GM12864 (cell line): Measurements from ENCODE around the gene DYNLT4.
A peak's percentile ranks its signal among the peaks of the same experiment; 100 is the strongest.

Experiments used
- DNase-seq: peaks from one replicate; pipeline ENCODE4 v3.0.0-alpha.2; 2011; ENCODE audit warnings: low read depth
- H3K4me3 ChIP-seq: 2 replicates; pipeline ENCODE4 v1.5.1; 2011; ENCODE audit warnings: mild to moderate bottlenecking, low read depth, low read length, control low read depth
- TF ChIP-seq, protein P1 (sequence below): IDR thresholded peaks from 2 replicates; pipeline ENCODE4 v1.5.1; 2011; ENCODE audit warnings: low read depth, mild to moderate bottlenecking, moderate library complexity, low read length, control low read depth, inconsistent platforms; ENCODE audit errors: missing control alignments

Gene DYNLT4

DNA sequence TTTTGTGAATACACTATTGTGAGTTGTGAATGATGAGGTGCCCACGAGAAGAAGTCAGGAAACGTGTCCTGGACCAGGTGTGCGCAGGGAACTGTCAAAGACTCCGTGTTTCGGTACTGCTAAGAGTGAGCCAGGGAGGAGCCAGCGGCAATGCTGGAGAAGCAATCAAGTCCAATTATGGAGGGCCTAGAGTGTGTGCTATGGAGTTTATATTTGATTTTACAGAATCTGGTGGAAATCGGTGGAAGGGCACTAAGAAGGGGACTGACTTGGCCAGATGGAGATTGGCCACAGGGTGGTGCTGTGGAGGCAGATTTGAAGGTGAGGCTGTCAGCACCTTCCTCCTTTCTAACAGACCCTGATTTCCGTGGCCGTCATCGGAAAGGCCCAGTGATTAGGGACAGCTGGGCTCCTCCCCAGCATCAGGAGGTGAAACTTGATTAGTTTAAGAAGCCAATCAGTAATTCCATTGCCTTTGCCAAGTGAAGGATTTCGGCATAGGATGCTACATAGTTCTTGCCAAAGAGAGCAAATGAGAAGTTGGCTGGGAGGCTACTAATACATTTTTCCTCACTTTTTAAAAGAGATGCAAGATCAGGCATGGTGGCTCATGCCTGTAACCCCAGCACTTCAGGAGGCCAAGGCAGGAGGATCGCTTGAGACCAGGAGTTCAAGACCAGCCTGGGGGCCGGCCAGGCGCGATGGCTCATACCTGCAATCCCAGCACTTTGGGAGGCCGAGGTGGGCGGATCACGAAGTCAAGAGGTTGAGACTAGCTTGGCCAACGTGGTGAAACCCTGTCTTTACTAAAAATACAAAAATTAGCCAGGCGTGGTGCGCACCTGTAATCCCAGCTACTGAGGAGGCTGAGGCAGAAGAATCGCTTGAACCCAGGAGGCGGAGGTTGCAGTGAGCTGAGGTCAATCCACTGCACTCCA, 28.9 kb upstream of the DYNLT4 start:
- no peak overlapping the region for H3K4me3 ChIP-seq
- DNase-seq: peak; percentile 72
- TF ChIP-seq, protein P1, sequence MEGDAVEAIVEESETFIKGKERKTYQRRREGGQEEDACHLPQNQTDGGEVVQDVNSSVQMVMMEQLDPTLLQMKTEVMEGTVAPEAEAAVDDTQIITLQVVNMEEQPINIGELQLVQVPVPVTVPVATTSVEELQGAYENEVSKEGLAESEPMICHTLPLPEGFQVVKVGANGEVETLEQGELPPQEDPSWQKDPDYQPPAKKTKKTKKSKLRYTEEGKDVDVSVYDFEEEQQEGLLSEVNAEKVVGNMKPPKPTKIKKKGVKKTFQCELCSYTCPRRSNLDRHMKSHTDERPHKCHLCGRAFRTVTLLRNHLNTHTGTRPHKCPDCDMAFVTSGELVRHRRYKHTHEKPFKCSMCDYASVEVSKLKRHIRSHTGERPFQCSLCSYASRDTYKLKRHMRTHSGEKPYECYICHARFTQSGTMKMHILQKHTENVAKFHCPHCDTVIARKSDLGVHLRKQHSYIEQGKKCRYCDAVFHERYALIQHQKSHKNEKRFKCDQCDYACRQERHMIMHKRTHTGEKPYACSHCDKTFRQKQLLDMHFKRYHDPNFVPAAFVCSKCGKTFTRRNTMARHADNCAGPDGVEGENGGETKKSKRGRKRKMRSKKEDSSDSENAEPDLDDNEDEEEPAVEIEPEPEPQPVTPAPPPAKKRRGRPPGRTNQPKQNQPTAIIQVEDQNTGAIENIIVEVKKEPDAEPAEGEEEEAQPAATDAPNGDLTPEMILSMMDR: peak; percentile 93

DNA sequence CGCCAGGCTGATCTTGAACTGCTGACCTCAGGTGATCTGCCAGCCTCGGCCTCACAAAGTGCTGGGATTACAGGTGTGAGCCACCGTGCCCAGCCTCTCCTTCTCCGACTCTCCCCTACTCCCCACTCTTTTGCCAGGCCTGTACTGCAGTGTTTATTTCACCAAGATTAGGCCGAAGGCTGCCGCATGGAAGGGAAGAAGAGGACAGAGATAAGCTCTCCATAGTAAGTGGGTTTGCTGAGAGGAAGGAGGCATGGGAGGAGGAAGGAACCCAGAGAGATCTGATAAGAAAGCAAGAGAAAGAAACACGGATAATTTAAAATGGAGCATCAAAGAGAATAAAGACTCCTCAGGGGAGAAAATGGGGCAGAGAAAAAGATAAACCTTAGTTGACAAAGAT, 27.2 kb upstream of the DYNLT4 start:
- H3K4me3 ChIP-seq: no peak overlapping the region
- no peak for DNase-seq
- TF ChIP-seq, protein P1: no peak

DNA sequence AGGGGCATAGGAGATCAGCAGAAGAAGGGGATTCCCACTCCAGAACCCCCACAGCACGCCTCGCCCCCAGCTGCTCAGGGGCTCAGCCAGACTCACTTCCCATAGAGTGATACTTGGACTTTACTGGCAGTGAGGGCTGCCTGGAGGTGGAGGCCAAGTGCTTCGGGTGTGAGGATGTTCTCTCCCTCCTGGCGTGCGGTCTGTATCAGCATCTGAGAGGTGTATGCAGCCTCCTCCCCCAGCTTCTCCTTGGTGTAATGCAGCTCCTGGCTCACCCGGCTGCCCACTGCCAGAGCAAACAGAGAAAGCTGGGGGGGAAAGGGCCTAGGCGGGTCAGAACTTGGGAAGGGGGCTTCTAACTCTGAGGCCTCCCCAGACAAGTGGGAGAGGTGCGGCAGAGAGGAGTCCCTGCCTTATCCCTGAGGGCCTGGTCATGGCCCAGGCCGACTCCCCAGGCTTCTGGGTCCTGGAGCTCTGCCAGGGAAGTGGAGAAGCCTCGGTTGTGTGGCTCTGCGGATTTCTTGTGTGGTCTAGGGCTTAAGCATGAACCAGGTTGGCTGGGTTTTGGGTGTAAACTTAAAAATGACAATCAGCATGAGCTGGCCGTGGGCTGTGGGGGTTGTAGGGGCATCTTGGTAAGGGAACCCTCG, 25.0 kb upstream of the DYNLT4 start:
- DNase-seq: no peak
- H3K4me3 ChIP-seq: no peak overlapping the region
- TF ChIP-seq, protein P1: no peak

DNA sequence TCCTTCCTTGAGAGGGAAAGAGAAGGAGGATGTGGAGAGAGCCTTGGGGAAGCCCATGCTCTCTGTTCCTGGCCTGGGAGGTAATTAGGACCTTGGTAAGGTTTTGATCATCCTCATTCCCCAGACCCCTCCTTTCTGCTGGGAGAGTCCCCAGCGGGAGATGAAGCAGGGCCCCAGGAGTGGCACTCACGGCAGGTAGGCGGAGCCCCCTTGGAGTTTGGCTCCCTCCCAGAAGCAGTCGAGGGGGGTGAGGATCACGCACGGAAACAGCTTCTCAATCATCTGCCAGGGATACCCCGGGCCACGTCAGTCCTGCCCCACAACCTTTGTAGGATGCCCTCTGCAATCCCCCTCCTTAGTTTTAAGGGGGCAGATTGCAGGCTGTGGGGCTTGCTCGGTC, 24.4 kb upstream of the DYNLT4 start:
- no peak for DNase-seq
- H3K4me3 ChIP-seq: no peak overlapping the region
- TF ChIP-seq, protein P1: no peak

DNA sequence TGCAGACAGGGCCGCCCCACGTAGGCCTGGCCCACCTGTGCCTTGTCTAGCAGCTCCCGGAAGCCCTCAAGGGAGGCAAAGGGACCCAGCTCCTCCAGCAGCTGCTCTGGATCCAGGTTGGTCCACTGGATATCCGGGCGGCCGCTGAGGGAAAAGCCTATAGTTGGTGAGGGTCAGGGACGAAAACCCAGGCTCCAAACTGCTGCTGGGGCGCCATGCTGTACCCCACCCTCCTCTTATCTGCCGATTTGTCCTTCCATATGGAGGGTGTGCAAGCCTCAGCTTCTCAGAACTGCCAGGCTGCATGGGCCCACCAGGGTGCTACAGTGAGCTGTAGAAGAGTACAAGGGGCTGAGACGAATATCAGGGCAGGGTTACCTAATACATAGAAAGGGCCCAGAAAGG, 23.8 kb upstream of the DYNLT4 start:
- DNase-seq: no peak
- no peak overlapping the region for H3K4me3 ChIP-seq

DNA sequence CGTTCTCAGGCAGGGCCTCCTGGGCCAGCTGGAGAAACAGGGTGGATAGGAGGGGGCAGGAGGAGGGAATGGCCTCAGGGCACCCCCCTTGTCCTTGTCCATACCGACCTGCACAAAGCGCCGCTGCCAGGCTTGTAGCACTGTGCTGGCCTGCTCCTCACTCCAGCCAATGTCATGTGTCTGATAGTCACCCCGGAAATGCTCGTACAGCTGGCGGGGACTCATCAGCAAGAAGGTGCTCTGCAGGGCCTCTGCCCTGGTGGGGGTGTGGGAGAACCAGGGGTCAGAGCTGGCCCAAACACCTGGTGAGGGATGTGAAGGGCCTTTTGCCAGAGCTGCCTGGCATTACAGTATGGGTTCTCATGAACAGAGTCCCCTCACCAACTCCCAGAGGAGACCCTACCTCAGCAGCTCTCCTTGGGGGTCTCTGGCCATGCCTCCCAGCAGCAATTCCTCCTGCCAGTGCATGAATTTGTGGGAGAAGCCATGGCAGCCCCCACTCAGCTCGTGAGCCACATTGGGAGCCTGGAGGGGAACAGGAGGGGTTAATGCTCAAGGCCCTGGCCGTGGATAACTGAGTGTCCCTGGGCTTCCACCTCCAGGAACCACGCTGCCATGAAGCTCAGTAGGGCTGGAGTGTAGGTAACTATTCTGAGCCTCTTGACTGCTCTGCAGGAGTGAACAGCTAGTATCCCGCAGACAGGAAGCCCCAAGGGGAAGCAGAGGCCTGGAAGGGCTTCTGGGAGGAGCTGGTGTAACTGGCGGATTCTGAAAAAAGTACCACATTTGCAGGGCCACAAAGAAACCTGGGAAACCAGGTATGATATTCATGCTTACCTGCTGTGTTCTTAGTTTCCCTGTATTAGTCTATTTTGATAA, 22.6 kb upstream of the DYNLT4 start:
- no peak for DNase-seq
- no peak overlapping the region for H3K4me3 ChIP-seq
- TF ChIP-seq, protein P1: no peak

More for the DNA sequence above, 23.8 kb upstream of the DYNLT4 start:
- TF ChIP-seq, protein P1: no peak
